WTC11 (cell line): ENCODE data around the gene VSNL1. TPM values are rescaled to one million over a fixed set of nuclear protein-coding genes. Genes with fewer than 3 reads are reported as not detected.

Experiments
- ATAC-seq: fragments of 200-7000 bp; cut with Tn5 transposase; 2 replicates; pipeline ENCODE4 v1.10.0; 2021; ENCODE audit warnings: mild to moderate bottlenecking, moderate library complexity
- CTCF ChIA-PET: fragments of 300-600 bp; sonication (Branson Sonifier 250); formaldehyde crosslinking; loops from one replicate; lab custom pipeline; 2021; ENCODE audit warnings: antibody characterized with exemption; lab: Charles Lee
- POLR2A ChIA-PET: fragments of 350-600 bp; sonication (Branson Sonifier 250); formaldehyde crosslinking; loops from one replicate; lab custom pipeline; 2021; ENCODE audit warnings: antibody characterized with exemption; lab: Charles Lee
- DNase-seq: peaks from one replicate; pipeline ENCODE4 v3.0.0; 2021; ENCODE audit warnings: low spot score
- H3K27ac Mint-ChIP-seq: 2 replicates; pipeline ENCODE4 v1.8.0; 2021; ENCODE audit warnings: mixed read lengths
- H3K27me3 Mint-ChIP-seq: 2 replicates; pipeline ENCODE4 v1.8.0; 2021; ENCODE audit warnings: low read depth, mild to moderate bottlenecking, moderate library complexity, mixed read lengths
- H3K36me3 Mint-ChIP-seq: 2 replicates; pipeline ENCODE4 v1.8.0; 2021; ENCODE audit warnings: mixed read lengths
- H3K4me1 Mint-ChIP-seq: 2 replicates; pipeline ENCODE4 v1.8.0; 2022; ENCODE audit warnings: mixed read lengths
- H3K4me3 Mint-ChIP-seq: 2 replicates; pipeline ENCODE4 v1.8.0; 2021; ENCODE audit warnings: mild to moderate bottlenecking, moderate library complexity, mixed read lengths
- H3K9me3 Mint-ChIP-seq: 2 replicates; pipeline ENCODE4 v1.8.0; 2021; ENCODE audit warnings: mixed read lengths
- ATF1 ChIP-seq: sonication (generic); formaldehyde crosslinking; IDR thresholded peaks from 2 replicates; pipeline ENCODE4 v1.8.1; 2023; ENCODE audit warnings: mild to moderate bottlenecking, moderate library complexity, missing genetic modification reagents
- ATF2 ChIP-seq: sonication (generic); formaldehyde crosslinking; IDR thresholded peaks from 2 replicates; pipeline ENCODE4 v1.8.1; 2022; ENCODE audit warnings: low read depth, missing genetic modification reagents, borderline replicate concordance
- ATF3 ChIP-seq: sonication (generic); formaldehyde crosslinking; conservative IDR thresholded peaks from 2 replicates; pipeline ENCODE4 v1.8.1; 2022; ENCODE audit warnings: mild to moderate bottlenecking, missing genetic modification reagents
- CDX4 ChIP-seq: fragments of 250-450 bp; sonication (Bioruptor Pico); IDR thresholded peaks from 2 replicates; pipeline ENCODE4 v1.9.0; 2021; ENCODE audit warnings: moderate library complexity, mild to moderate bottlenecking, inconsistent platforms, borderline replicate concordance
- ERG ChIP-seq: fragments of 250-450 bp; sonication (Bioruptor Pico); IDR thresholded peaks from 2 replicates; pipeline ENCODE4 v1.8.0; 2021; ENCODE audit warnings: mild to moderate bottlenecking
- FOXP4 ChIP-seq: sonication (generic); formaldehyde crosslinking; IDR thresholded peaks from 2 replicates; pipeline ENCODE4 v1.8.0; 2022; ENCODE audit warnings: mild to moderate bottlenecking, missing genetic modification reagents
- GTF2I ChIP-seq: fragments of 250-450 bp; sonication (Bioruptor Pico); conservative IDR thresholded peaks from 2 replicates; pipeline ENCODE4 v1.4.0; 2021; ENCODE audit warnings: mild to moderate bottlenecking
- HMGA2 ChIP-seq: fragments of 250-450 bp; sonication (Bioruptor Pico); IDR thresholded peaks from 2 replicates; pipeline ENCODE4 v1.4.0; 2021; ENCODE audit warnings: mild to moderate bottlenecking, moderate library complexity
- KAT7 ChIP-seq: sonication (generic); formaldehyde crosslinking; IDR thresholded peaks from 2 replicates; pipeline ENCODE4 v1.8.1; 2023; ENCODE audit warnings: missing genetic modification reagents, mild to moderate bottlenecking, borderline replicate concordance
- MAX ChIP-seq: sonication (generic); formaldehyde crosslinking; IDR thresholded peaks from 2 replicates; pipeline ENCODE4 v1.8.0; 2022; ENCODE audit warnings: mild to moderate bottlenecking, missing genetic modification reagents
- MYBL2 ChIP-seq: sonication (generic); formaldehyde crosslinking; IDR thresholded peaks from 2 replicates; pipeline ENCODE4 v1.8.1; 2023; ENCODE audit warnings: mild to moderate bottlenecking, moderate library complexity, missing genetic modification reagents
- NFYB ChIP-seq: sonication (generic); formaldehyde crosslinking; conservative IDR thresholded peaks from 2 replicates; pipeline ENCODE4 v1.8.0; 2022; ENCODE audit warnings: low read depth, missing genetic modification reagents
- NR2C2 ChIP-seq: sonication (generic); formaldehyde crosslinking; IDR thresholded peaks from 2 replicates; pipeline ENCODE4 v1.8.0; 2022; ENCODE audit warnings: mild to moderate bottlenecking, missing genetic modification reagents
- NR3C1 ChIP-seq: sonication (generic); formaldehyde crosslinking; conservative IDR thresholded peaks from 2 replicates; pipeline ENCODE4 v1.8.1; 2023; ENCODE audit warnings: low read depth, mild to moderate bottlenecking, missing genetic modification reagents
- RELA ChIP-seq: sonication (generic); formaldehyde crosslinking; IDR thresholded peaks from 2 replicates; pipeline ENCODE4 v1.8.1; 2022; ENCODE audit warnings: missing genetic modification reagents, mild to moderate bottlenecking, borderline replicate concordance
- RORB ChIP-seq: fragments of 250-450 bp; sonication (Bioruptor Pico); IDR thresholded peaks from 2 replicates; pipeline ENCODE4 v1.9.0; 2021; ENCODE audit warnings: mild to moderate bottlenecking
- TP53 ChIP-seq: sonication (generic); formaldehyde crosslinking; IDR thresholded peaks from 2 replicates; pipeline ENCODE4 v1.8.1; 2023; ENCODE audit warnings: mild to moderate bottlenecking, missing genetic modification reagents
- ZMAT4 ChIP-seq: fragments of 250-450 bp; sonication (Bioruptor Pico); IDR thresholded peaks from 2 replicates; pipeline ENCODE4 v1.9.0; 2021; ENCODE audit warnings: mild to moderate bottlenecking
- ZNF396 ChIP-seq: fragments of 250-450 bp; sonication (Bioruptor Pico); IDR thresholded peaks from 2 replicates; pipeline ENCODE4 v1.8.0; 2021; ENCODE audit warnings: mild to moderate bottlenecking, moderate library complexity, borderline replicate concordance
- ZSCAN18 ChIP-seq: fragments of 250-450 bp; sonication (Bioruptor Pico); IDR thresholded peaks from 2 replicates; pipeline ENCODE4 v2.1.2; 2022; ENCODE audit warnings: mild to moderate bottlenecking, moderate library complexity
- total RNA-seq: library from RNA; stranded (reverse); gene quantifications from 3 replicates; pipeline ENCODE4 v1.2.3, GENCODE V29; 2021

Gene VSNL1
- total RNA-seq, 1 experiment from 2014 or later: 78.4 TPM

GRCh38 chr2:17617955-17618354 is 77.5 kb downstream of the VSNL1 start:
- TF ChIP-seq ZNF396 (no peak), CDX4 (CRISPR knock-in tag) (no peak), GTF2I (no peak), NR2C2 (CRISPR knock-in tag) (no peak)
- ATAC-seq (no peak), DNase-seq (no peak)
- no peak overlapping the region for H3K4me3 Mint-ChIP-seq
- no peak overlapping the region for H3K27ac Mint-ChIP-seq
- H3K27me3 Mint-ChIP-seq: no peaks in the 10 kb centered on the region
- peaks cover 30% of the 10 kb centered on the region for H3K36me3 Mint-ChIP-seq
- ChIA-PET CTCF (no interaction called here), POLR2A (no interaction called here)
- H3K4me1 Mint-ChIP-seq: peaks cover 67% of the 10 kb centered on the region
- H3K9me3 Mint-ChIP-seq: no peaks in the 10 kb centered on the region

GRCh38 chr2:17620280-17620679 is 79.8 kb downstream of the VSNL1 start:
- ATAC-seq (peak; percentile 84), DNase-seq (peak; percentile 30)
- POLR2A ChIA-PET: no interaction called here
- Mint-ChIP-seq H3K27me3 (no peaks in the 10 kb centered on the region), H3K27ac (no peak overlapping the region), H3K4me3 (no peak overlapping the region), H3K9me3 (peaks cover 12% of the 10 kb centered on the region), H3K36me3 (peaks cover 50% of the 10 kb centered on the region), H3K4me1 (peaks cover 44% of the 10 kb centered on the region)
- TF ChIP-seq ATF3 (CRISPR knock-in tag) (no peak), ATF1 (no peak), TP53 (CRISPR knock-in tag) (no peak), NFYB (CRISPR knock-in tag) (no peak), RELA (CRISPR knock-in tag) (no peak), ZNF396 (no peak), RORB (no peak), KAT7 (CRISPR knock-in tag) (no peak), ZMAT4 (CRISPR knock-in tag) (no peak)
- CTCF ChIA-PET: no interaction called here

GRCh38 chr2:17620841-17621240 is 80.3 kb downstream of the VSNL1 start:
- no peaks in the 10 kb centered on the region for H3K27me3 Mint-ChIP-seq
- H3K36me3 Mint-ChIP-seq: peaks cover 52% of the 10 kb centered on the region
- ChIA-PET POLR2A (no interaction called here), CTCF (no interaction called here)
- DNase-seq (no peak), ATAC-seq (no peak)
- no peak for TF ChIP-seq ATF2 (CRISPR knock-in tag)
- H3K4me1 Mint-ChIP-seq: peaks cover 43% of the 10 kb centered on the region
- H3K4me3 Mint-ChIP-seq: no peak overlapping the region
- peaks cover 12% of the 10 kb centered on the region for H3K9me3 Mint-ChIP-seq
- H3K27ac Mint-ChIP-seq: no peak overlapping the region

GRCh38 chr2:17621781-17622180 is 81.3 kb downstream of the VSNL1 start:
- H3K36me3 Mint-ChIP-seq: peaks cover 49% of the 10 kb centered on the region
- no peak for ATAC-seq
- peaks cover 47% of the 10 kb centered on the region for H3K4me1 Mint-ChIP-seq
- POLR2A ChIA-PET: no interaction called here
- no peaks in the 10 kb centered on the region for H3K27me3 Mint-ChIP-seq
- CTCF ChIA-PET: interaction anchor here (0.6 kb wide), 1 partner anchor 28 kb away, joined by 3 read pairs; no protein-coding TSS in a partner anchor
- peak overlapping the region; percentile 26; the same call in 1 of the 2 replicates for H3K27ac Mint-ChIP-seq
- peaks cover 12% of the 10 kb centered on the region for H3K9me3 Mint-ChIP-seq
- DNase-seq: no peak
- no peak overlapping the region for H3K4me3 Mint-ChIP-seq
- TF ChIP-seq ZNF396 (no peak), FOXP4 (CRISPR knock-in tag) (no peak), NR3C1 (no peak), MYBL2 (no peak), ERG (CRISPR knock-in tag) (no peak), MAX (CRISPR knock-in tag) (no peak), HMGA2 (no peak), ZSCAN18 (CRISPR knock-in tag) (no peak)
